SK-N-DZ (cell line): ENCODE data around the gene KISS1.

Source experiments
- DNase-seq: peaks from one replicate; pipeline ENCODE4 v3.0.0-alpha.2; 2015; ENCODE audit warnings: low spot score

Gene KISS1

GRCh38 chr1:204161609-204162493, 34.4 kb downstream of the KISS1 start:
- no peak for DNase-seq

- no peak for DNase-seq
Observed at GRCh38 chr1:204157962-204158361, 38.3 kb downstream of the KISS1 start.

- no peak for DNase-seq
Observed at GRCh38 chr1:204155881-204156280, 40.4 kb downstream of the KISS1 start.

GRCh38 chr1:204154568-204155255, 41.6 kb downstream of the KISS1 start:
- no peak for DNase-seq

- DNase-seq: no peak
Observed at GRCh38 chr1:204153667-204154066, 42.6 kb downstream of the KISS1 start.

GRCh38 chr1:204152310-204153044, 43.8 kb downstream of the KISS1 start:
- no peak for DNase-seq

GRCh38 chr1:204151552-204152309, 44.6 kb downstream of the KISS1 start, which contains the start of gene ETNK2:
TSS of gene ETNK2 (minus strand) at chr1:204152044. CDS start at chr1:204151852, 192 bp downstream.
- peak; percentile 30 for DNase-seq

- no peak for DNase-seq
Observed at GRCh38 chr1:204150702-204151551, 45.4 kb downstream of the KISS1 start.

- DNase-seq: no peak
Observed at GRCh38 chr1:204149635-204150565, 46.4 kb downstream of the KISS1 start.

- no peak for DNase-seq
Observed at GRCh38 chr1:204149107-204149506, 47.2 kb downstream of the KISS1 start.

GRCh38 chr1:204147406-204148383, 48.6 kb downstream of the KISS1 start:
- no peak for DNase-seq

- DNase-seq: no peak
Observed at GRCh38 chr1:204146965-204147364, 49.3 kb downstream of the KISS1 start.

- DNase-seq: no peak
Observed at GRCh38 chr1:204146309-204146708, 50.0 kb downstream of the KISS1 start.

- no peak for DNase-seq
Observed at GRCh38 chr1:204145033-204145504, 51.2 kb downstream of the KISS1 start.

GRCh38 chr1:204143276-204144041, 52.8 kb downstream of the KISS1 start:
- no peak for DNase-seq

- DNase-seq: no peak
Observed at GRCh38 chr1:204142032-204142974, 54.0 kb downstream of the KISS1 start.
